ENCODE results near the gene EDEM3.
"Not testable (repeated sequence)": the region's sequence is repeated elsewhere in the genome, so short reads cannot be mapped to it uniquely, and the experiment has no call there.

EDEM3 gene

DNA sequence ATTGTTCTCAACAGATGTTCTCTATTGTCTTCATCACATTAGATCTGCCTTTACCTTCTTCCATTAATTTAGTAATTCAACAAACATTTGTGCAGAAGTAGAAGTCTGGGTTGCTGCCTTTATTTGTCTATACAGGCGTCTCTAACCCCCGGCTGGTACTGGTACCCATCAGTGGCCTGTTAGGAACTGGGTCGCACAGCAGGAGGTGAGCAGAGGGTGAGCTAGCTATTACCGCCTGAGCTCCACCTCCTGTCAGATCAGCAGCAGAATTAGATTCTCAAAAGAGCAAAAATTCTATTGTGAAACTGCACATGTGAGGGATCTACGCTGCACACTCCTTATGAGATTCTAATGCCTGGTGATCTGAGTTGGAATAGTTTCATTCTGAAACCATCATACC, 12.9 kb upstream of the EDEM3 start:
- no peak for DNase-seq

DNA sequence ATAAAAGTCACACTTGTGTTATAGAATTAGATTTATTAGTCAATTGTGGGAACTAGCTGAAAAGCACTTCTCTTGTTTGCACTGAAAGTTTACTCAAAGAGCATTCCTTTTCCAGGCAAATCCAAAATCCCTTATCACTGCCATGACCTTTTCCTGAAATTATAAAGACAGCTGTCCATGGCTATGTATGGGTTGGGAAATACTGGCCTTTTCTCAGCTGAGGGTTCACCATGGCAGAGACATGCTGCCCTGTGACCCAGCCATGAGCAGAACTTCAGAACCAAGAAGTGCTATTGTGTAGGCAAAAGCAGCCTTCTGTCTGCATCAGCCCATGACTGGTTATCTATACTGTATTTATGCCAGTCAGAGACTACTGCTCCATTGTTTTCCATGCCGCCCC, 9.8 kb upstream of the EDEM3 start:
- DNase-seq: no peak

DNA sequence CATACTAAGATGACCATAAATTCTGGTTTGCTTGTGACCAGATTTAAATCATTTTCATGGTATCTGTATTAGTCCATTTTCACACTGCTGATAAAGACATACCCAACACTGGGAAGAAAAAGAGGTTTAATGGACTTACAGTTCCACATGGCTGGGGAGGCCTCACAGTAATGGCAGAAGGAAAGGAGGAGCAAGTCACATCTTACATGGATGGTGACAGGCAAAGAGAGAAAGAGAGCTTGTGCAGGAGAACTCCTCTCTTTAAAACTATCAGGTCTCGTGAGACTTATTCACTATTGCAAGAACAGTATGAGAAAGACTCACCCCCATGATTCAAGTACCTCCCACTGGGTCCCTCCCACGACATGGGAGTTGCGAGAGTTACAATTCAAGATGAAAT, 8.9 kb upstream of the EDEM3 start:
- DNase-seq: not testable (repeated sequence)

DNA sequence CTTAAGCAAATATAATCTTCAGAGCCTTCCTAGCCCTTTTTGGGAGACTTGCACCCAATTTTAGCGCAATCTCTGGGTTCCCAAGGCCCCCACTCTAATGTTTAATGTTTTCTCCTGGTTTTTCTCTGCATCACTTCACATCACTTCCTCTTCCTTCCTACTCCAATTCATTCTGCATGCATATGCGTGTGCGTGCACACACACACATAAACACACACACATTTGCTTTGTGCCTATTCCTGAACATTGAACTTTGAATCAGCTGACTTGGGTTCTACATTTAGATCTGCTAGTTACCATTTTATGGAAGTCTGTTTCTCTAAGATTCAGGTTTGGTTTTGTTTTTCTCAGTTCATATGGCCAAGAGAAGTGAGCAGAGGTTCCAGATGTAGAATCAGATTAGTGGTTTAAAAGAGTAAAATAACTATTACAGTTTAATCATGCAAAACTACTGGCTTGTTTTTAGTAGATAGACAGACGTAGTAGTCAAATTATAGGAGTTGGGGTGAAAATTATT, 7.4 kb upstream of the EDEM3 start:
- no peak for DNase-seq

DNA sequence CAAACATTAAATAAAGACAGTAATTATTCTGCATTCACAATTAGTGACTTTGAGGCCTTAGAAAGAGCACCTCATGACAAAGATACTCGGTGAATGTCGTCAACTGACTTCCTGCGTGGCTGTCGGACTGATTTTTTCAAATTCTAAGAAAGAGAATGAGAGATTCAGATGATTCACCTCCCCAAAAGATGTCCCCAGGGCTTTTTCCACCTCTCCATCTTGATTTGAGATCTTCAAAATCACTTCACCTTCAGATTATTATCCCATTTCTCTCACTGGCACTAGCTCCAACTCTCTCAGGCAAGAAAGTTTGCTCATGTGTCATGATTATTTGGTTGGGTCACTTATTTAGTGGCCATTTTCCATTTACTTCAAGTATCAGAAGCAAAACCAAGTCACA, 5.0 kb upstream of the EDEM3 start:
- no peak for DNase-seq

DNA sequence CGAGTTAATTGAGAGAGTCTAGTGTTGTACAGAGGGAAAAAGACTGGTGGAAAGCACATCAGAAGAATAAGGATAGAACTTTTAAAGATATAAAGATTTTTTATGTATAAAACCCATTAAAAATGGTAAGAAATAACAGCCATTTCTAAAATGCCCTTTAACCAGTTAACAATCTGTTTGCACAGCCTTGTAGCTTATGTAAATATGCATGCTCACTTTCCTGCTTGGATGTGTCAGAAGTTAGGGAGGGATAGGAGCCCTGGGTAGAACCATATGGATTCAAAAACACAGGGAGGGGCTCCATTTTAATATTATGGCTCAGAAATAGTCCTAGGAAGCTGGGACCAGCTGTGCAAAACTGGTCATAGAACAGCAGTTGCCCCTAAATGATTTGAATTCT, 4.5 kb upstream of the EDEM3 start:
- DNase-seq: no peak

DNA sequence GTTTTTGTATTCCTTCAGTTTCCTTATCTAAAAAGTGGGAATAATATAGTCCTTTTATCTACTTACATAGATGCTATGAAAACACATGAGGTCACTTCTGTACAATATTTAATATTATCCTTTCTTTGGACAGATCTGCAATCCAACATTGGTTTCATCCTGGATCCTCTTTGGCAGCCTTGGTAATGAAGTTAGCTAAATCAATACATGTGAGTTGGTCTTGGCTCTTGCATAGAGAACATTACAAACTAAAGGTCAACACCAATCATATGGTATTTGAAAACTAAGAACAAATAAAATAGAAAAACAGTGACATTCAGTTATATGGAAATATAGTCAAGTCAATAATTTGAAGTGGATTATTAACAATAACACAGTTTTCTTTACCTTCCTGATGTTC, 3.2 kb upstream of the EDEM3 start:
- DNase-seq: no peak

DNA sequence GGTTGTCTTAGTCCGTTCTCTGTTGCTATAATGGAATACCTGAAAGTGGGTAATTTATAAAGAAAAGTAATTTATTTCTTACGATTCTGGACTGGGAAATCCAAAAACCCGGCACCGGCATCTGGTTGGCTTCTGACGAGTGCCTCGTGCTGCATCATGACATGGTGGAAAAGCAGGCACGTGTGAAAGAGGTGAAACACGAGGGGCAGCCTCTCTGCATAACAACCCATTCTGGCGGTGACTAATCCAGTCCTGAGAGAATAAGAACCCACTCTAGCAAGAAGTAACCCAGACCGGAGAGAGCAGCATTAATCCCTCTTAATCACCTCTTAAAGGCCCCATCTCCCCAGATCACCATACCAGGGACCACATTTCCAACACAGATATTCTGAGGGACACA, 2.7 kb upstream of the EDEM3 start:
- no peak for DNase-seq

DNA sequence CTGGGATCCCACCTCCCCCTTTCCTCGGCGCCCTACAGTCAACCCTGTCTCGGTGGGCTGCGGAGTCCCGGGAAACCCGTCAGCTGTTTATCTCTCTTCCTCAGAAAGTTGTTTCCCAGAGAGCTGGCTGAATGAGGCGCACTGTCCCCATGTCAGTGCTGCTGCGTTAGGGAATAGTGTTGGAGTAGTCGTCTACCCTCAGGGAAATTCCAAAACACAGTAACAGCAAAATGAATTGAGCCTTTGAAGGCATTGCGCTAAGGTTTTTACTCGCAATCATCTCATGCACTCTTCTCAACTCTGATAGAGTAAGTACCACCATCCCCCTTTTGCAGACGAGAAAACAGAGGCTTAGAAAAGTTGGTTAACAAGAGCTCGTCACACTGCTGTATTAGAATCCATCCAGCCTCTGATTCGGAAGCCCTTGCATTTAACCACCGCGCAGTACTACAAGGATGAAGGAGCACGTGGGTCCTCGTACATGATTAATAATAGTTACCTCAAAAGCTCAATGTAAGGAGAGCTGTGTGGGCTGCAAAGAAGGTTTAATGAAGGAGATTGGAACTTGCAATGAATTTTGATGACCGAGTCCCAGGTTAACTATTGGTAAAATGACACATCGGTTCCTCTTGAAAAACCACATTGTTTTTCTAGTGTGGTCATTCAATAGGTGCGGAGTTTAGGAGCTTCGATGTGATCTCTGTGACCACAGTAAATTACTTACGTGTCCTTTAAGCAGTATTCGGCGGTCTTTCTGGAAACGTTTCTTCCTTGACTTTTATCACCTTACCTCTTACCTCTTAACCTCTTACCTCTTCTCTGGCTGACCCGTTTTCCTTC, 788 bp upstream of the EDEM3 start:
- peak; percentile 24 for DNase-seq

DNA sequence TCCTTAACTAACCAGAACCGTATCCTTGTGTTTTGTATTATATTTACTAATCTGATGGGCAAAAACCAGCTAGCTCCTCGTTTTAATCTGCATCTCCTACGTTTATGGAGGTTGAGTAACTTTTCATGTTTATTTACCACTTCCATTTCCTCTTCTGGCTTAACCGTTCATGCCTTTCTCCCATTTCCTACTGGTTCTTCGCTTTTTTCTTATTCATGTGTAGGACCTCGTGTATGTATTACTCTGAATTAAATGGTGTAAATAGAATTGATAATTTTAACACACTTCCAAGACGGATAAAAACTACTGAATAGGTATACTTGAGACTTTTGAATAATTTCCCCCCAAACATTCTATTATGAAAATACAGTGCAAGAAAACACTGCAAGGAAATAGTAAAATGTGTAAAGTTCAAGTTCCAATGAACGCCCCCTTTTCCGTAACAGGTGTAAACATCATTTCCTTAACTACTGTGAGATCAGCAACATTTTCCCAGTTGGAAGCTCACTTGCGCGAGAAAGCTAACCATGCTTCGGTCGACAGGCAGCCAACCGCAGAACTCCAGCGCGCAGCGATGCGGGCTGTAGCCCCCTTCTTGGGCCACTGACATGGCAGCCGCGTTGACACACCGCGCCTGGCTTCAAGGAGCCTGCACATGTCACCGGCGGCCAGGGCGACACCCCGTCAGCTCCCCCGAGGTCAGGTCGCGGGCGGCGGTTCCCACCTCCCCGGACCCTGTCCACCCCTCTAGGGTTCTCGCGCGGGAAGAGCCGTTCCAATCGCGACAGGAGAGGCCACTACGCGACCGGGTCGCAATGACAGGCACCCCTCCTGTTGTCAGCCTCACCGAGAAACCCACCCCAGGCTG, 816 bp downstream of the EDEM3 start:
- DNase-seq: peak; percentile 51

DNA sequence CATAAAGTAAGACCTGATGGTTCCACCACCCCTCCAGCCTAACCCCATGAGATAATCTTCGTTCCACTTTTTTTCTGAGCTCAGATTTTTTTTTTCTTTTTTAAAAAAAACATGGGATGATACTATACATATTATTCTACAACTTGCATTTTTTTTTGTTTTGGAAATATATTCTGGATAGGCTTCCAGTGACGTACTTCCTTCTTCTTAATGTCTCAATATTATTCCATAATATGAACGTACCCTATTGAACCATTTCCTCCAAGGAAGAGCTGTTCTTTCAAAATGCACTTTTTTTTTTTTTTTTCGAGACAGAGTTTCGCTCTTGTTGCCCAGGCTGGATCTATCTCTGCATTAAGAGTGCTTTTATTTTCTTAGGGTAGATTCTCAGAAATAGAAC, 1.5 kb downstream of the EDEM3 start:
- no peak for DNase-seq

DNA sequence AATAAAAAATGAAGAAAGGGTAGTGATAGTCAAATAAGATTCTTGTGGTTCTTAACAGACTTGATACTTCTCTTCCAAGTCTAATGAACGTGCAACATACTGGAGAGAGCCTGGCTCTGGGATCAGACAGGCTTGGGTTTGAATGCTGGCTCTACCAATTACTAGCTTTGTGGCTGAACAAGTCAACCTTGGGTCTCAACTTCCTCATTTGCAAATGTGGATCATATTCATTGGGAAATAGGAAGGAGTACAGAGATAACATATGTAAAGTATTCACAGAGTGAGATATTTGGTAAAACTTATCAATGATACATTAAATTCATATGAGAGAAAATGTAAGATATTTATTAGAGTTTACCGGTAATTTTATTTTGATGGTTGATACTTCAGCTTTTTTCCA, 2.0 kb downstream of the EDEM3 start:
- DNase-seq: no peak

DNA sequence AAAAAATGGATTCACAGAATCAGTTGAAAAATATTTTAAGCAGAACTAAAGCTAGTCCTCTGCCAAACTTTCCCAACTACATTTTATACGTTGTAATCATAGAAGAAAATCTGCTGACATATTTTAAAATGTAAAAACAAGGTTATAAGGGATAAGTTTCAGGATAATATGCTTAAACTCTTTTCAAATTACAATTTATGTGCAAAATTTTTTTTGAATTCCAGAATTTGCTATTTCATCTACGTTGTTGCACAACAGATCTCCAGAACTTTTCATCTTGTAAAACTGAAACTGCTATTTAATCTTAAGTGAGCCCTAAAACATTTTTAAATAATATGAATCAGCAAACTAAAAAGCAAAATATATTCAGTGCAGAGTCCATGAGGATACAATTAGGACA, 5.9 kb downstream of the EDEM3 start:
- DNase-seq: no peak

DNA sequence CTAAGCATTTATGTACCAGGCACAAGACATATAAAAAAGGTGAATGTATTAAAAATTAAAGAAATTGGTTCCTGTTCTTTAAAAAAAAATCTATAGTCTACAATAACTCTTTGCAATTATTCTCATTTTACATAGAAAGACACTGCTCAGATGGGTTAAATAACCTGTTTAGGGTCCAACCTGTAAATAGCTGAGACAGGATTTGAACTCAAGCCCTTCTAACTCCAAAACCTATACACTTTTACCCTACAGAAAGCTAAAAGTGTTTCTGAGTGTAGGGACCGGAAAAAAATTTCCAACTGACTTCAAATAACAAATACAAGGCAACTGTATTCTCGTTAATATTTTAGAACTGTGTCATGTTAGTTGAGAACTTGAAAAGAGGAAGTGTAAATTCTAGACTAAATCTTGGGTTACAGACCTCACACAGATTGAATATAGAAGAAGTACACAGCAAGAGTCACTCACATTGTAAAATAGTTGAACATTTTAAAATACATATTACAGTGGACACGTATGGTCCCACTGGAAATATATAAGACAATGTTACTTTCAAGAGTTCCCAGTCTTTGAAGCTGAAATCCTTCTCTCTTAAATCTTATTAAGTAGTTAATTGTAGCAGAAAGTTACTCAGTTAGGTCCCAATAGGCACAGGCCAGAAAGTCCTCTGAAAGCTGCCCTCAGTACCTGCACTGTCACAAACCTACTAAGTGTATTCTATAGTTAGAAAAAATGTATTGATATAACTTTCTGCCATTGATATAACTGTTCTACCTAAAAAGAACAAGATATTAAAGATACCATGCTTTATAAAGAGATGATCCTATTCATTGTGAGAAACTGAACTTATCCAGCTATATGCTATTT, 7.3 kb downstream of the EDEM3 start:
- DNase-seq: no peak

DNA sequence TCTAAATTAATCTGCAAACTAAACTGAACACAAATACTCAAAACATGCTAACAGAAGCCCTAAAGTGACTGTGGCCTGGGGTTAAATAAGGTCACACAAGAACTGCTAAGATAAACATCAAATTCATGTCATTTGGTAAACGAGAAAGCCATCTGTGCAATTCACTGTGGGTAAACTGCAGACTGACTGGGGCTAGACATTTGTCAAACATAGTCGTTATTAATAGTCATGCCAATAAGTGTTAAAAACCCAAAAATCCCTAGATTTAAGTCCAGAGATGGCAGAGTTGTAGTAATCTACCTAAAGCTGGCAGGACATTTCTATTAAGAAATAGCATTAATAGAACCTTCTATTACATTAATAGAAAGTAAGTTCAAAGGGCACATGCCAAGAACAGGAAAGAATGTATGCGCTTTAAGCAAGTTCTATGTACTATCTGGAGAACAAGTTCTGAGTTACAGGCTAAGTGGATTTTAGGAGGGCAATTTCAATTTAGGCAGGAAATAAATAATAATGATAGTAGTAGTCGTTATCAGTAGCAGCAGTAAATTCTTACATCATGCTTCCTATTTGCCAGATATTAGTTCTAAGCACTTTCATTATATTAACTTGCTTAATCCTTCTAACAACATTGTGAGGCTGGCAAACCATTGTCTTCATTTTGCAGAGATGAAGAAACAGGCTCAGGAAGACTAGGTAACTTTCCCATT, 8.6 kb downstream of the EDEM3 start:
- DNase-seq: peak; percentile 19

DNA sequence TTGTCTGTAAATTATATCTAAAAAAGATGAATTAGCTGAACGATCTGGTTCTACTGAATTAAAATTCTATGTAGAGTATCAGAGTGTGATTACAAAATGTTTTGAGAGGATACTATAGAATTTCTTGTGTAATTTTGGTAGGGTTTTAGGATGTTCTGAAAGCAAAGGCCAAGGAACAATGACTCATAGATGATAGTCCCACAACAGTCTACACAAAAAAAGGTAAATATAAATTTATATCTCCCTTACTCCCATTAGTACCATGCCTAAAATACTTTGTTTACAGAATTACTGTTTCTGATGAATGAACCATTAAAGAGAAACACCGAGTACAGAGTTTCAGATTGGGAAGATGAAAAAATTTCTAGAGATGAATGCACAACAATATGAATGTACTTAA, 9.5 kb downstream of the EDEM3 start:
- no peak for DNase-seq

DNA sequence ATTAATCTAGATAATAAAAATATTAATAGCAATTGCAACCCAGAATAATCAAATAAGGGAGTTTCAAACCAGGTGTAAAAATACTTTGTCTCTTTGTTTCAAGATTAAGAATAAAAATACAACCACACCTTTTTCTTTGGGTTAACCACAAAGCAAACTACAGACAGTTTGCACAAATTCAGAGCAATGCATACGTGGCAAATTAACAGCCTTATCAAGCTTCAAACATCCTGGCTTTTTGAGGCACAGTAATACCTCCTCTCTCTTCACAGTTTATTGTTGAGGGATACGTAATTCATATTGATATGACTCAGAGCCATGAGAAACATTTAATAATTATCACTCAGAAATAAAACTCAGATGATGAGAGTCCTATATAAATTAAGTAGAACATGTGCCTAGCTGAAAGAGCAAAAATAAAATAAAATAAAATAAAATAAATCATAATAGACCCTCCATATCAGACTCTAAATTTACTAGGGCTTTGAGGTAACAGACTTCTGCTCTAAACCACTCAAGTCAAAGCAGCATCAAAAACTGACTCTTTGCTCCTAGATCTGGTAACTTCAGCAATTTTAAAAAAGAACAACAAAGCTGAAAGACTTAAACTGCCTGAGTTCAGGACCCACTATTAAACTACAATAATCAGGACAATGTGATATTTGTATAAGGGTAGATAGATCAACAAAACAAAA, 11.4 kb downstream of the EDEM3 start:
- DNase-seq: peak; percentile 30

DNA sequence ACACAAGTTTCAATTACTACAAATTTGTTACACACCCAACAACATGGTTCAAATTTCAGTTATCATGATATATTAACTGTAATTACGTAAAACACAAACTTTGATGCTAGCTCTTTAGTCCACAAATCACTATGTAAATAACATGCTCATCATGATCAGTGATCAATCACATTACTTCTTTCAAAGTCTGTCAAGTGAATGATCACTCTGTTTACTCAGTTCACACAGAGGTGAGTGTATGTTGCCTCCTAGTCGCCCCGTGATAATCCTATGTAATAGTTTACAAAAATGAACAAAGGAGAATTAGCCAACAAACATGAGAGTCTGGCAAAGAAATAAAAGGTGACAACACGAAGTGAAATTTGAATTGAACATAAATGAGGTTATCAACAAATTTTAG, 14.3 kb downstream of the EDEM3 start:
- no peak for DNase-seq

DNA sequence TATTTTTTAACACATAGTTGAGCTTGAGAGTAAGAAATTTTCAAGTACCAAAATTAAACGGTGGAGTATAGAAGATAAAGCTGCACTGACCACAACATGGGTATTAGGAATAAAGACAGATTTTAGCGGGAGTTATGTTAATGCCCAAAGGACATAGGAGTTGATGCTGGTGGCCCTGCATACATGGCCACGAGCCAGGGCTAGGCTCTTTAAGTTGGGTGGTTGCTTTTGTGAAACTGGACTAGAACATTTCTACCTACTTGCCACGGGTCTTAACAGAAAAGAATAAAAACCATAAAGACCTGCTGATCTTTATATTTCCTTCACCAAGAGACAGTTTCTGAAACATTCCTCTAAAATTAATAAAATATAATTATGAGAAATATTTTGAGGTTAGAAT, 14.9 kb downstream of the EDEM3 start:
- DNase-seq: no peak

DNA sequence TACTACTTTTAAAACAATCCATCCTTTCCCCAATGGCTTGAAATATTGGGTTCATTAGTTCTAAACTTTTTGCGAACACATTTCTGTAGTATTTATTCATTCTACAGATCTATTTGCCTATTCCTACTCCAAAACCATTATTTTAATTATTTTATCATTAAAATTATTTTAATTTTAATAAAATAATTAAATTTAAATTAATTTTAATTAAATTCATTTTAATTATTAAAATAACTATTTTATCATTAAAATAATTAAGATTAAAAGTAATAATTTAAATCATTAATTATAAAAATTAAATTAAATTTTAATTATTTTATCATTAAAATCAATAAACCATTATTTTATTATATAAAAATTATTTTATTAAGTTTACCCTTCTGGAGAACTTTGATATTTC, 15.6 kb downstream of the EDEM3 start:
- no peak for DNase-seq

DNA sequence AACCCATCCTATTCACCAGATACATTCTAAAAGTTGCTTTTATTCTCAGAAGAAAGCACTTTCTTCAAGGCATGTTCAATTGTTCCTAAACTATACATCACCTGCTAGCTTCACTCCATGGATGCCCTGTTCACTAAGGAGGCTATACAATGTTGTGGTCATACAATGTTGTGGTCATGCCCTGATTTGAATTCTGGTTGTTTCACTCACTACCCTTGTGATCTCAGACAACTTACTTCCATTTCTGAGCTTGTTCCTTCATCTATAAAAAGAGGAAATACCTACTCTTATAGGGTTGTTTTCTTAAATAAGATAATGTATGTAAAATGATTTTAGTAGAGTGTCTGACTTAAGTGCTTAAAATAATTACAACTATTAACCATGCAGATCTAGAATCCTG, 19.7 kb downstream of the EDEM3 start:
- no peak for DNase-seq

DNA sequence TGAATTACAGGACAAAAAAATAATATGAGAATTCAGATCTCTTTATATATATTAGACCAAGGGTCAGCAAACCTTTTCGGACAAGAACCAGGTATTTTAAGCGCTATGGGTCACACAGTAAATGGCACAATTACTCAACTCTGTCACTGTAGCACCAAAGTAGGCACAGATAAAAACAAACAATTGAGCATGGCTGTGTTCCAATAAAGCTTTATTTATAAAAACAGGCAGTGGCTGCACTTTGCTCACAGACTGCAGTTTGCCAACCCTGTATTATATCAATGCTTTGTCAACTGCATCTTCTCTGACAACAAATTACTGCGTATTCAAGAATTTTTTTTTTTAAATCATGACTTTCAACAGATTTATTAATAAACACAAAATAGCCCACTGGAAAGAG, 29.8 kb downstream of the EDEM3 start:
- DNase-seq: no peak
